SH-SY5Y (cell line): ENCODE data around the gene CAMTA1.

Experiments
- GATA2 ChIP-seq: IDR thresholded peaks from 2 replicates; pipeline ENCODE4 v1.6.1; 2011; ENCODE audit warnings: mild to moderate bottlenecking, low read depth, low read length
- GATA3 ChIP-seq: IDR thresholded peaks from 2 replicates; pipeline ENCODE4 v1.6.1; 2011; ENCODE audit warnings: low read depth, mild to moderate bottlenecking, low read length, moderate library complexity

Gene CAMTA1

DNA sequence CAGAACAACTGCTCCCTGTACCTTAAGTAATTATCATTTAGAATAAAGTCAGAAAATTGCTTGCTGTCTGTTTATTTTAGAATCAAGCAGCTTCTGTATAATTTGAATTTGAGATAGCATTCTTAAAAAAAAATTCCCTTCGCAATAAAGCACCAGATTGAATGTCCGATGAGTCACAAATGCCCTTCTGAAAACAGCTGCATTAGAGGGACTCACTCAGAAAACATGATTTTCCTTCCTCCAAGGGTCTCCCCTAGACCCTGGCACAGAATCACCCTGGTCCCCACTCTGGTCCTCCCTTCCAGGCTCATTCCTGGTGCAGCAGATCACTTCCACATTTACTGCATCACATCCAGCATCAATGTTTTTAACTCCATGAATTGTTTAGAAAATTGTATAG is 514.7 kb downstream of the CAMTA1 start:
- TF ChIP-seq GATA2 (no peak), GATA3 (no peak)

DNA sequence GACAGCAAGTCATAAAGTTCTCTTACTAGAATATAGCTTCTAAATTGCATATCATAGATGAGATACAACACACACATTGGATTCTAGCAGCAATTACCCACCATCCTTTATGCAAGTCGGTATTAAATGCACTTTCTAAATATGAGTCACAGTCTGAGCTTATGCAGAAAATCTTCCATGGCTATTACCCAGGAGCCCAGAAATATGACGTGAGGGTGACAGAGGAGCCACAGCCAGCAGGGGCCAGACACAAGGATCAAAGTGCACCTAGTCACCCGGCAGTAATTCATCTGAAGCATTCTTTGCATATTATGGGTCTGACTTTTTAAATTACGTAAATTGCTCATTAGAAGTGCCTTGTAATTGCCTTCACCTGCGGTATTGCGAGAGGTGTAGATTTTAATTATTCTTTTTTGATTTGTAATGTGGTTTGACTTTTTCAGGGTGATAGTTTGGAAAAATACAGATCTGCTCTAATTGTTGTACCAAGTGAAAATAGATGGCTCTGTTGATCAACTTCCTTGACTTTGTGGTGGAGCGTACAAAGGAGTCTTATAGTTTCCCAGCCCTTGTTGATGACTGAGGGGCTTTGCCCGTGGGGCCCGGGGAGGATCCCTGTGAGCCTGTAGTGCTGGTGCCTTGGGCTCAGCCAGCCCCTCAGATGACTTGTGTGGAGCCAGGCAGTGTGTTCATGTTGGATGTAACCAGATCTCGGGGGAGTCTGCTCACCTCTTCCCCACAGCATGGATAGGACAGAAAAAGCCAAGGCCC is 515.8 kb downstream of the CAMTA1 start:
- TF ChIP-seq GATA3 (no peak), GATA2 (no peak)

DNA sequence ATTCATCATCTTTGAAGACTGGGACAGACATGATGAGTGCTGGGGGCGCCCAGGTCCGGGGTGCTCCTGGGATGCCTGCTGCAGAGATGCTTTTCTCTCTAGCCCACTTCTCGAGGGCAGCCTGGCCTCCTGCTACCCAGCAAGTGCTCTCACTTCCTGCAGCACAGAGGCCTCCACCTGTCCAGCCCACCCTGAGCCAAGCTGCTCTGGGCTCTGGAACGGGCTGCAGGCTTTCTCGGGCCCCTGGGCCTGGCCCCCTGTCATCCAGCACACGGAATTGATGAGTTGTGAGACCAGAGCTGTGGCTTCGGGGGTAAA is 516.4 kb downstream of the CAMTA1 start:
- TF ChIP-seq GATA2 (no peak), GATA3 (no peak)

DNA sequence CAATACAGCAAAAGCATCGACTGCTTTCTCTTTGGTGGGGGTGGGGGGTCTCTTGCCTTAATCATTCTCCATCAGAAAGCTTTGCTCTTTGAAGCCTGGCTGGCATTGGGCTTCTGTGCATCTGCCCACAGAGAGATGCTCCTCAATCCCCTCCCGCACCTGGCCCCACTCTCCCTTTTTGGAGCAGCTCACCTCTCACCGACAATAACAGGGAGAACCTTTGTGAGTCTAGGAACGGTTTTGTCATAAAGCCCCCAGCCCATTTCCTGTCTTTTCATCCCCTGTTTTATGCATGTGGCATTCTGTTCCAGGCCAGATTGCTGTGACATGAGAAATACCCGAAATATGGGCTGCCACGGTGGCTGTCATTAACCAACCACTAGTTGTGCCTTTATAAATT is 516.9 kb downstream of the CAMTA1 start:
- TF ChIP-seq GATA3 (no peak), GATA2 (no peak)

DNA sequence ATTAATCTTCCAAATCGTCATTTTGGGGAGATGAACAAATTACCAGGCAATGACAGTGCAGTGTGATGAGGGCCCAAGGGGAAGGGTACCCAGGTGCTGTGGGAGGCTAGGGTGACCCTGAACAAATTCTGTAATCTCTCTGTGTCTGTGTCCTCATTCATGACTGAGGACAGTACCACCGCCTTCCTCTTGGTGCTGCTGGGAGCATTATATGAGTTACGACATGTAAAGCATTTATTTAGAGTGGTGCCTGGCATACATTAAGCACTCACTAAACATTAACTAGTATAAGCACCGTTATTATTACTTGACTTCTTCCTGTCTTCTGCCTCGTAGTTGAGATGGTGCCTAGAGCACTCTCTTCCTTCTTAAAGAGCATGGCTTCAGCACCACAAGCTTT is 517.6 kb downstream of the CAMTA1 start:
- no peak for TF ChIP-seq GATA3
- no peak for TF ChIP-seq GATA2

DNA sequence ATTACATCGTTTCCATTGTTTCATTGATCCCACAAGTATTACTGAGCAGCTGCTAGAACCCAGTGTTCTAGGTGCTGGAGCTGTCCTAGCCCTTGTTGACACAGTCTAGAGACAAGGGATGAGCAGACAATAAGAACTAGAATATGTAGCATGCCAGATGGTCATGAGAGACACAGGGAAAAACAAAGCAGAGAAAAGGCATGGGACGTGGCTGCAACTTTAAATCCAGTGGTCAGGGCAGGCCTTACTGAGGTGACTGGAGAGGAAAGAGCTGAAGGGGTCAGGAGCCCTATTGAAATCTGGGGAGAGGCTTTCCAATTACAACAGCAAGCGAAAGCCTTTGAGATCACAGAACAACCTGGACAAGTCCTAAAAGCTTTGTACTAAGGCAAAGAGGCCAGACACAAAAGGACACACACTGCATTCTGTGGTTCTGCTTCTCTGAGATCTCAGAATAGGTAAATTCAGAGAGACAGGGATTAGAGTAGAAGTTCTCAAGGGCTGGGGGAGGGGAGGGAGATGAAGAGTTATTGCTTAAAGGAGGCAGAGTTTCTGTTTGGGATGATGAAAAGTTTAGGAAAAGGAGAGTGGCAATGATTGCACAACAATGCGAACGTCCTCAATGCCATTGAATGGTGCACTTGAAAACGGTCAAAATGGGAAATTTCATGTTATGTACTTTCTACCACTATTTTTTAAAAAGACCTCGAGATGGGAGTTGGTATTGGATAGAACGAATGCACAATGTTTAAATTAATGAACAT is 518.5 kb downstream of the CAMTA1 start:
- no peak for TF ChIP-seq GATA2
- no peak for TF ChIP-seq GATA3

DNA sequence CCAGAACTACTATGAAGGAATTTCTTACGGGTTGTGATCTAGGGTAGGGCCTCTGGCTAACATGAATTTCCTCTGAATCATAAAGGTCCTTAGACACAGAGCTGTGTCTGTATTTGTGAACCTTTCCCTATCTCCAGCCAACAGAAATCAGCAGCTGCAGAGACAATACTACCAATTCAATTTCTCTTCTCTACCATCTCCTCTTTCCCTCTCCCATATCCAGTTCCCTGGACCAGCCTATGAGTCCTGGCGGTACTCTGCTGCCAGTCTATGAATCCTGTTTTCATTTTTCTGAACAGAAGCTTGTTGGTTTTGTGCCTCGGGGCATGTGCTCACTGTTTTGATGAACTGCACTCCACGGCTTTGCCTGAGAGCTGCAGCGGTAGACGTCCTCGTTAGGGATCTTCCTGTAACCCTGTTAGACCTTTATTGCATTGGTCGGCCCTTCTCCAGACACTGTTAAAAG is 527.9 kb downstream of the CAMTA1 start:
- TF ChIP-seq GATA2: peak; percentile 63
- no peak for TF ChIP-seq GATA3

DNA sequence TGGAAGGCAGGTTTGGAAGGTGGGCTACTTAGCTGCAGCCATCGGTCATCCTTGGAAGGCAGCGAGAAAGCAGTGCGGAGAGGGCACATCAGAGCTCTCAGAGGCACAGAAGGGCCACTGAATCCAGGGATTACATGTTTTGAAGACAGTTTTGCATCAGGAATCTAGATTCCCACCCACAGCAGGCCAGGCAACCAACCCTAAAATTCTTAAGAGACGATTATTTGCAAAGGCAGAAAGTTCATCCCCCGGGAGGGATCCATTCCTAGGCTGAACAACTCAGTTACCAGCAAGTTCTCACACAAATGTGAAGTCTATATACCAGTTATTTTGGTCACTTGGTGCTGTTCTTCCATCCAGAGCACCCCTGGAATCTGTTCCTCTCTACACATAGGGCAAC is 528.6 kb downstream of the CAMTA1 start:
- no peak for TF ChIP-seq GATA2
- TF ChIP-seq GATA3: no peak

DNA sequence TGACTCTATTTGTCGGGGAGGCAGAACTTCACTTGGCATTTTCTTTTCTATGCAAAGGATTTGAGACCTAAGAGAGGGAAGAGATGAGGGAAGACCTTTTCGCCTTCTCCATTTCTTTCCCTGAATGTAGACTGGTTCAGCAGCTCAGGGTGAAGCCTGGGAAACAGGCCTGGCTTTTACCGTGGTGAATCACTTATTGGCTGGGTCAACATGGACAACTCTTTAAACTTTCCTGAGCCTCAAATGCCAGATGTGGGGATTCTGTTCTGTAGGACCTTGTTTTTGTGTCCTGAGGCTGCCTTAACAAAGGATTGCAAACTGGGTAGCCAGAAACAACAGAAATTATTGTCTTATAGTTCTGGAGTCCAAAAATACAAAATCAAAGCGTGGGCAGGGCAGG is 530.1 kb downstream of the CAMTA1 start:
- TF ChIP-seq GATA3 (no peak), GATA2 (no peak)

DNA sequence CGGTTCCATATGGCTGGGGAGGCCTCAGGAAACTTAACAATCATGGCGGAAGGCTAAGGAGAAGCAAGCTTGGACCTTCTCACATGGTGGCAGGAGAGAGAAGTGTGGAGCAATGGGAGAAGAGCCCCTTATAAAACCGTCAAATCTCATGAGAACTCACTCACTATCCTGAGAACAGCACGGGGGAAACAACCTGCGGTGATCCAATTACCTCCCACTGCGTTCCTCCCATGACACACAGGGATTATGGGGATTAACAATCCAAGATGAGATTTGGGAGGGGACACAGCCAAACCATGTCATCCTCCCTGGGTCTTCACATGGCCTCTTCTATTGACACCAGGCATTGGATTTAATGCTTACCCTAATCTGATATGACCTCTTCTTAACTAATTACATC is 530.7 kb downstream of the CAMTA1 start:
- TF ChIP-seq GATA3 (no peak), GATA2 (no peak)

DNA sequence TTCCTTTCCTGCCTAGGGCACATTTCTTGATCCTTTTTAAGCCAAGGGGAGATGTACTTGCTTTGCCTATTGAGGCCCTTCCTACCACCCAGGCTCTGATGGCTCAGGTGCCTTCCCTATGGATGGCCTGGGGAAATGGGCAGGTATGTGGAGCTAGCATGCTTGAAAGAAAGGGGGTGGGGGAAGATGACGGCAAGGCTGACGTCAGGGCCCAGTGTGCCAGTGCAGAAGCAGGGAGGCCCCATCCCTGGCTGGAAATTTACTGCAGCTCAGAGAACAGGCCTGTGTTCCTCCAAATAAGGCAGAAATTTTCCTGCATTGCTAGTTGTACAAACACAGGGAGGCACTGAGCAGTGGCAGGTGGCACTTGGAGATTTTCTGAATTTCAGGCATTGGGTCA is 532.6 kb downstream of the CAMTA1 start:
- TF ChIP-seq GATA2 (no peak), GATA3 (no peak)

DNA sequence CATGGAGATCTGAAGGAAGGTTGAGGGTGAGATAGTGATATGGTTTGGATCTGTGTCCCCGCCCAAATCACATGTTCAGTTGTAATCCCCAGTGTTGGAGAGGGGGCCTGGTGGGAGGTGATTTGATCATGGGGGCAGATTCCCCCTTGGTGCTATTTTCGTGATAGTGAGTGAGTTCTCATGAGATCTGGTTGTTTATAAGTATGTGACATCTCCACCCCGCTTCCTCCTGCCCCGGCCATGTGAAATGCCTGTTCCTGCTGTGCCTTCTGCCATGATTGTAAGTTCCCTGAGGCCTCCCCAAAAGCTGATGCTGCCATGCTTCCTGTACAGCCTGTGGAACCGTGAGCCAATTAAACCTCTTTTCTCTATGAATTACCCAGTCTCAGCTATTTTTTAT is 533.9 kb downstream of the CAMTA1 start:
- no peak for TF ChIP-seq GATA3
- TF ChIP-seq GATA2: no peak

DNA sequence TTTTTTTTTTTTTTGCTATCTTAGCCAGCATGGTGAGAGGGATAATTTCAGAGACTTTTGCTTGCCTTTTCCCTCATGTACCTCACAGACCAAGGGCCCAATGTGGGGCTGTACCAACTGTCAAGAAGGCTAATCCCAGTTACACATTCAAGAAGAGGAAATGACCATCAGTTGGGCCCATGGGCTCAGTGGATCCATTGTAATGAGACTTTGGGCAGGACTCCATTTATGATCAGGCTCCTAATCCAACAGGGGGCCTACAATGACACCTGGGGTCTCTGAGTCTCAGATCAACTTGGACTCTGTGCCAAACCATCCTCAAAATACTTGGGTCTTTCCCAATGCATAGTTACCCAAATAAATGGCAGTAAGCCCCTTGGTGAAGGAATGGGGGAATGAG is 535.4 kb downstream of the CAMTA1 start:
- TF ChIP-seq GATA2: no peak
- no peak for TF ChIP-seq GATA3

DNA sequence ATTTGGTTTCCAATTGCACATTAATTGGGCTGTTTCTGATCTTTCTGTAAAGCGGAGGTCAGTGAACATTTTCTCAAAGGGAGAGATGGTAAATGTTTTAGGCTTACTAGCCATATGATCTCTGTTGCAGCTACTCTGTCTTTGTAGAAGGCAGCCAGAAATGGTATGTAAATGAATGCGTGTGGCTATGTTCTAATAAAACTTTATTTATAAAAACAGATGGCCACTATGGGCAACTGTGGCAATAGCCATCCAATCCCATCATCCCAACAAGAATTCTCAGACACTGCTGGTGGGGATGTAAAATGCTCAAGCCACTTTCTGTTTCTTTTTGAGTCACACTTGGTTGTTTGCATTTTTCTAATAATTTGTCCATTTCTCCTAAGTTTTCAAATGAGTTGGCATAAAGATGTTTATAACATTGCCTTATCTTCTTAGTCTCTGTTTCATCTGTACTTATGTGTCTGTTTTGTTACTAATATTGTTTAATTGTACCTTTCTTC is 537.1 kb downstream of the CAMTA1 start:
- TF ChIP-seq GATA3 (no peak), GATA2 (no peak)

DNA sequence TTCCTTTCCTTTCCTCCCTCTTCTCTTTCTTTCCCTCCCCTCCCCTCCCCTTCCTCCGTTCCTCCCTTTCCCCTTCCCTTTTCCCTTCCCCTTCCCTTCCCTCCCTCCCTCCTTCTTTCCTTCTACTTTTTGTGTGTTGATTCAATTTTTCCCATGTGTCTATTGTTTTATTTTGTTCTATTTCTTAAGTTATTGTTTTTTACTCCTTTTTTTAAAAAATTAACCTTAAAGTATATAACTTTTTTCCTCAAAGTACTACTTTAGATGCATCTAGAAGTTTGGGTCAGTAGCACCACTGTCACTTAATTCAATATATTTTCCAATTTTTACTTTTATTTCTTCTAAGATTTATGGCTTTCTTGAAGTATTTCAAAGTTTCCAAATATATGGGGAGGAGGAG is 537.7 kb downstream of the CAMTA1 start:
- TF ChIP-seq GATA3: no peak
- TF ChIP-seq GATA2: no peak
